Smooth muscle cell (in vitro differentiated cells): ENCODE results near the gene DCK. TPM values are rescaled to one million over a fixed set of nuclear protein-coding genes. Genes with fewer than 3 reads are reported as not detected.

Source experiments
- DNase-seq: peaks from one replicate; lab custom pipeline; 2025; ENCODE audit not compliant: unreplicated experiment; lab: John Stamatoyannopoulos, UW
- H2AFZ ChIP-seq: fragments of 200-600 bp; sonication (generic); 2 replicates; pipeline ENCODE4 v1.6.0; 2016; ENCODE audit warnings: antibody characterized with exemption, low read depth, mild to moderate bottlenecking
- H3F3A ChIP-seq: fragments of 200-600 bp; sonication (generic); 2 replicates; pipeline ENCODE4 v1.6.0; 2017; ENCODE audit warnings: antibody characterized with exemption, low read depth
- H3K27ac ChIP-seq: fragments of 200-600 bp; sonication (generic); 2 replicates; pipeline ENCODE4 v1.5.1; 2016; ENCODE audit warnings: low read depth, mild to moderate bottlenecking
- H3K27me3 ChIP-seq: fragments of 200-600 bp; sonication (generic); 2 replicates; pipeline ENCODE4 v1.6.1; 2016; ENCODE audit warnings: low read depth, mild to moderate bottlenecking
- H3K36me3 ChIP-seq: fragments of 200-600 bp; sonication (generic); 2 replicates; pipeline ENCODE4 v1.5.1; 2016; ENCODE audit warnings: low read depth
- H3K4me1 ChIP-seq: fragments of 200-600 bp; sonication (generic); 2 replicates; pipeline ENCODE4 v1.5.1; 2016; ENCODE audit warnings: low read depth
- H3K4me2 ChIP-seq: fragments of 200-600 bp; sonication (generic); 2 replicates; pipeline ENCODE4 v1.6.0; 2016; ENCODE audit warnings: mild to moderate bottlenecking
- H3K4me3 ChIP-seq: fragments of 200-600 bp; sonication (generic); 2 replicates; pipeline ENCODE4 v1.5.1; 2016; ENCODE audit warnings: mild to moderate bottlenecking
- H3K79me2 ChIP-seq: fragments of 200-600 bp; sonication (generic); 2 replicates; pipeline ENCODE4 v1.6.0; 2016; ENCODE audit warnings: low read depth, mild to moderate bottlenecking
- H3K9ac ChIP-seq: fragments of 200-600 bp; sonication (generic); 2 replicates; pipeline ENCODE4 v1.6.0; 2016; ENCODE audit warnings: low read depth
- H3K9me3 ChIP-seq: fragments of 200-600 bp; sonication (generic); replicated peaks from 2 replicates; pipeline ENCODE4 v1.5.1; 2016; ENCODE audit warnings: low read depth
- H4K20me1 ChIP-seq: fragments of 200-600 bp; sonication (generic); 2 replicates; pipeline ENCODE4 v1.6.0; 2016; ENCODE audit warnings: low read depth
- CTCF ChIP-seq: fragments of 200-600 bp; sonication (generic); IDR thresholded peaks from 2 replicates; pipeline ENCODE4 v1.5.1; 2017; ENCODE audit warnings: borderline replicate concordance, mild to moderate bottlenecking, antibody characterized with exemption; ENCODE audit not compliant: insufficient read depth, poor library complexity, severe bottlenecking
- WGBS: methylation state at CpG from one replicate; pipeline ENCODE4 v1.1.7; 2016; ENCODE audit warnings: low lambda C conversion rate; 5-methylcytosine and 5-hydroxymethylcytosine counted together
- polyA plus RNA-seq: library from polyadenylated mRNA; unstranded; fragments of >200 nt; fragmentation: Nextera tagmentation; extraction: Ambion mirVana; gene quantifications from 2 replicates; pipeline ENCODE4 v1.2.1, GENCODE V29; 2016
- total RNA-seq: library from RNA; depleted of rRNA; stranded (reverse); fragments of >200 nt; gene quantifications from 2 replicates; pipeline ENCODE4 v1.2.3, GENCODE V29; 2014

DCK gene
- total and polyA plus RNA-seq, 2 experiments from 2014 or later = 18.8 to 28.9 TPM

- Histone ChIP-seq H3K4me3 (no peak overlapping the region), H3K79me2 (no peaks in the 10 kb centered on the region), H3K9ac (no peak overlapping the region), H2AFZ (no peak overlapping the region), H4K20me1 (no peaks in the 10 kb centered on the region), H3K27ac (no peak overlapping the region), H3K36me3 (no peaks in the 10 kb centered on the region), H3K27me3 (no peaks in the 10 kb centered on the region), H3K9me3 (no peaks in the 10 kb centered on the region), H3K4me2 (no peak overlapping the region), H3F3A (no peaks in the 10 kb centered on the region), H3K4me1 (no peaks in the 10 kb centered on the region)
- no peak for DNase-seq
- WGBS = 95% methylated on average over 4 of the region's 4 CpGs
- no peak for TF ChIP-seq CTCF
Observed at GRCh38 chr4:71045256-71045655, 51.8 kb downstream of the DCK start.

- Histone ChIP-seq H3K79me2 (no peaks in the 10 kb centered on the region), H3K27ac (no peak overlapping the region), H2AFZ (no peak overlapping the region), H3K27me3 (no peaks in the 10 kb centered on the region), H3F3A (no peaks in the 10 kb centered on the region), H3K36me3 (no peaks in the 10 kb centered on the region), H3K4me2 (no peak overlapping the region), H4K20me1 (no peaks in the 10 kb centered on the region), H3K4me3 (no peak overlapping the region), H3K4me1 (no peaks in the 10 kb centered on the region), H3K9ac (no peak overlapping the region), H3K9me3 (no peaks in the 10 kb centered on the region)
- TF ChIP-seq CTCF = no peak
- WGBS = 97% methylated on average over 5 of the region's 5 CpGs
- no peak for DNase-seq
Observed at GRCh38 chr4:71049395-71049794, 55.9 kb downstream of the DCK start.

- Histone ChIP-seq H3K36me3 (no peaks in the 10 kb centered on the region), H3K4me1 (no peaks in the 10 kb centered on the region), H3K27ac (no peak overlapping the region), H4K20me1 (no peaks in the 10 kb centered on the region), H3K9me3 (no peaks in the 10 kb centered on the region), H3K79me2 (no peaks in the 10 kb centered on the region), H2AFZ (no peak overlapping the region), H3K4me2 (no peak overlapping the region), H3K9ac (no peak overlapping the region), H3K4me3 (no peak overlapping the region), H3K27me3 (no peaks in the 10 kb centered on the region), H3F3A (no peaks in the 10 kb centered on the region)
- no peak for DNase-seq
- TF ChIP-seq CTCF = peak; percentile 8
- 90% methylated on average over 1 of the region's 1 CpG for WGBS
Observed at GRCh38 chr4:71050809-71051208, 57.4 kb downstream of the DCK start.

GRCh38 chr4:71052034-71052433 lies 58.6 kb downstream of the DCK start:
- no peak for DNase-seq
- no peaks in the 10 kb centered on the region for H3K79me2 ChIP-seq
- H3K36me3 ChIP-seq = no peaks in the 10 kb centered on the region
- H3K9me3 ChIP-seq = no peaks in the 10 kb centered on the region
- no peak for TF ChIP-seq CTCF
- no peak overlapping the region for H3K27ac ChIP-seq
- H4K20me1 ChIP-seq = no peaks in the 10 kb centered on the region
- no peak overlapping the region for H3K4me3 ChIP-seq
- H2AFZ ChIP-seq = no peak overlapping the region
- H3K27me3 ChIP-seq = no peaks in the 10 kb centered on the region
- H3K4me1 ChIP-seq = no peaks in the 10 kb centered on the region
- no peak overlapping the region for H3K4me2 ChIP-seq
- 96% methylated on average over 7 of the region's 7 CpGs for WGBS
- no peaks in the 10 kb centered on the region for H3F3A ChIP-seq
- no peak overlapping the region for H3K9ac ChIP-seq
